Cortex of kidney (tissue), 1 donor: Measurements from ENCODE around the gene ANKS3.
"Not testable (repeated sequence)": the region's sequence is repeated elsewhere in the genome, so short reads cannot be mapped to it uniquely, and the experiment has no call there.

Experiments used
- DNase-seq: peaks from one replicate; lab custom pipeline; 2025; lab: John Stamatoyannopoulos, UW

Gene ANKS3

GRCh38 chr16:4754865-4755264, 20.8 kb upstream of the ANKS3 start:
- no peak for DNase-seq

- no peak for DNase-seq
Measured at GRCh38 chr16:4753227-4753626, 19.2 kb upstream of the ANKS3 start.

GRCh38 chr16:4752351-4753100, 18.5 kb upstream of the ANKS3 start:
- DNase-seq: no peak

- no peak for DNase-seq
Measured at GRCh38 chr16:4750896-4751295, 16.8 kb upstream of the ANKS3 start.

- DNase-seq: no peak
Measured at GRCh38 chr16:4749700-4750257, 15.7 kb upstream of the ANKS3 start.

GRCh38 chr16:4748682-4749411, 14.8 kb upstream of the ANKS3 start:
- no peak for DNase-seq

- no peak for DNase-seq
Measured at GRCh38 chr16:4747906-4748681, 14.0 kb upstream of the ANKS3 start.

GRCh38 chr16:4746991-4747574, 13.0 kb upstream of the ANKS3 start:
- DNase-seq: no peak

- DNase-seq: no peak
Measured at GRCh38 chr16:4746215-4746614, 12.1 kb upstream of the ANKS3 start.

- no peak for DNase-seq
Measured at GRCh38 chr16:4745274-4745569, 11.2 kb upstream of the ANKS3 start.

- DNase-seq: no peak
Measured at GRCh38 chr16:4744555-4745273, 10.6 kb upstream of the ANKS3 start.

- DNase-seq: no peak
Measured at GRCh38 chr16:4743226-4743878, 9.3 kb upstream of the ANKS3 start.

GRCh38 chr16:4738370-4738769, 4.3 kb upstream of the ANKS3 start:
- not testable (repeated sequence) for DNase-seq

GRCh38 chr16:4737545-4737944, 3.5 kb upstream of the ANKS3 start:
- no peak for DNase-seq

GRCh38 chr16:4736546-4736945, 2.5 kb upstream of the ANKS3 start:
- no peak for DNase-seq

GRCh38 chr16:4734730-4735535, 862 bp upstream of the ANKS3 start:
- DNase-seq: no peak

GRCh38 chr16:4733747-4734062, 366 bp downstream of the ANKS3 start:
- no peak for DNase-seq

- DNase-seq: no peak
Measured at GRCh38 chr16:4733211-4733742, 794 bp downstream of the ANKS3 start.

GRCh38 chr16:4729876-4730275, 4.2 kb downstream of the ANKS3 start:
- DNase-seq: no peak

GRCh38 chr16:4728676-4729075, 5.4 kb downstream of the ANKS3 start:
- no peak for DNase-seq
